ENCODE measurements around the gene WDR93.
"Not testable (repeated sequence)": the region's sequence is repeated elsewhere in the genome, so short reads cannot be mapped to it uniquely, and the experiment has no call there.

The WDR93 gene

GRCh38 chr15:89685995-89686394 is 4.6 kb upstream of the WDR93 start:
- DNase-seq (ENCODE audit: low read depth): no peak

GRCh38 chr15:89686522-89686921 is 4.1 kb upstream of the WDR93 start:
- DNase-seq (ENCODE audit: low read depth): no peak

- DNase-seq (ENCODE audit: low read depth): not testable (repeated sequence)
Measured at GRCh38 chr15:89689930-89690275, 708 bp upstream of the WDR93 start.

GRCh38 chr15:89693091-89693490 is 2.5 kb downstream of the WDR93 start:
- DNase-seq (ENCODE audit: low read depth): no peak

GRCh38 chr15:89693696-89694095 is 3.1 kb downstream of the WDR93 start:
- no peak for DNase-seq (ENCODE audit: low read depth)

- no peak for DNase-seq (ENCODE audit: low read depth)
Measured at GRCh38 chr15:89695198-89695597, 4.6 kb downstream of the WDR93 start.

GRCh38 chr15:89704411-89704810 is 13.8 kb downstream of the WDR93 start:
- DNase-seq (ENCODE audit: low read depth): no peak

GRCh38 chr15:89707577-89707976 is 17.0 kb downstream of the WDR93 start:
- no peak for DNase-seq (ENCODE audit: low read depth)

GRCh38 chr15:89714775-89715174 is 24.2 kb downstream of the WDR93 start:
- DNase-seq (ENCODE audit: low read depth): peak; percentile 15

- DNase-seq (ENCODE audit: low read depth): no peak
Measured at GRCh38 chr15:89723031-89723430, 32.4 kb downstream of the WDR93 start.

- DNase-seq (ENCODE audit: low read depth): no peak
Measured at GRCh38 chr15:89724621-89725020, 34.0 kb downstream of the WDR93 start.

- DNase-seq (ENCODE audit: low read depth): no peak
Measured at GRCh38 chr15:89725064-89725463, 34.5 kb downstream of the WDR93 start.

GRCh38 chr15:89728254-89728653 is 37.6 kb downstream of the WDR93 start:
- DNase-seq (ENCODE audit: low read depth): peak; percentile 91

- DNase-seq (ENCODE audit: low read depth): no peak
Measured at GRCh38 chr15:89731275-89731674, 40.7 kb downstream of the WDR93 start.

- DNase-seq (ENCODE audit: low read depth): no peak
Measured at GRCh38 chr15:89732451-89733172, 42.0 kb downstream of the WDR93 start.

GRCh38 chr15:89735773-89736172 is 45.2 kb downstream of the WDR93 start:
- DNase-seq (ENCODE audit: low read depth): no peak

GRCh38 chr15:89740137-89740536 is 49.5 kb downstream of the WDR93 start:
- peak; percentile 66 for DNase-seq (ENCODE audit: low read depth)

GRCh38 chr15:89743011-89743410 is 52.4 kb downstream of the WDR93 start:
- no peak for DNase-seq (ENCODE audit: low read depth)

- DNase-seq (ENCODE audit: low read depth): no peak
Measured at GRCh38 chr15:89743594-89743993, 53.0 kb downstream of the WDR93 start.

GRCh38 chr15:89745131-89745530 is 54.5 kb downstream of the WDR93 start:
- DNase-seq (ENCODE audit: low read depth): no peak

GRCh38 chr15:89745768-89746167 is 55.2 kb downstream of the WDR93 start:
- no peak for DNase-seq (ENCODE audit: low read depth)

GRCh38 chr15:89746386-89746780 is 55.8 kb downstream of the WDR93 start:
- no peak for DNase-seq (ENCODE audit: low read depth)

GRCh38 chr15:89747708-89748682 is 57.4 kb downstream of the WDR93 start:
- no peak for DNase-seq (ENCODE audit: low read depth)
